H9 (cell line): ENCODE measurements around the gene DAZ1. TPM values are rescaled to one million over a fixed set of nuclear protein-coding genes. Genes with fewer than 3 reads are reported as not detected.
"Not testable (repeated sequence)": the region's sequence is repeated elsewhere in the genome, so short reads cannot be mapped to it uniquely, and the experiment has no call there.

ENCODE experiments used
- DNase-seq: peaks from one replicate; pipeline ENCODE4 v3.0.0-alpha.2; 2017
- H2AFZ ChIP-seq: one replicate; pipeline ENCODE4 v1.6.1; 2013; ENCODE audit warnings: mild to moderate bottlenecking, low read length, control low read depth, moderate library complexity
- H2AK5ac ChIP-seq: 2 replicates; pipeline ENCODE4 v1.6.1; 2013; ENCODE audit warnings: low read length, control low read depth, mixed read lengths; ENCODE audit not compliant: insufficient read length
- H2BK120ac ChIP-seq: one replicate; pipeline ENCODE4 v1.6.1; 2013; ENCODE audit warnings: low read depth, mild to moderate bottlenecking, low read length, control low read depth, inconsistent platforms; ENCODE audit not compliant: poor library complexity, severe bottlenecking
- H2BK12ac ChIP-seq: 2 replicates; pipeline ENCODE4 v1.6.1; 2013; ENCODE audit warnings: low read length, control low read depth, mixed read lengths, low read depth; ENCODE audit not compliant: insufficient read length
- H2BK15ac ChIP-seq: 2 replicates; pipeline ENCODE4 v1.6.1; 2013; ENCODE audit warnings: low read depth, low read length, control low read depth
- H2BK20ac ChIP-seq: one replicate; pipeline ENCODE4 v1.6.1; 2013; ENCODE audit warnings: low read depth, mild to moderate bottlenecking, low read length, control low read depth, inconsistent platforms; ENCODE audit not compliant: poor library complexity, severe bottlenecking
- H2BK5ac ChIP-seq: 2 replicates; pipeline ENCODE4 v1.6.1; 2013; ENCODE audit warnings: low read length, control low read depth, mixed read lengths; ENCODE audit not compliant: insufficient read length
- H3K14ac ChIP-seq: 2 replicates; pipeline ENCODE4 v1.6.1; 2013; ENCODE audit warnings: low read length, control low read depth; ENCODE audit not compliant: insufficient read depth
- H3K18ac ChIP-seq: 2 replicates; pipeline ENCODE4 v1.6.1; 2013; ENCODE audit warnings: low read depth, mild to moderate bottlenecking, mixed read lengths, low read length, control low read depth; ENCODE audit not compliant: insufficient read length
- H3K23ac ChIP-seq: 2 replicates; pipeline ENCODE4 v1.6.1; 2013; ENCODE audit warnings: low read length, control low read depth, mixed read lengths, low read depth; ENCODE audit not compliant: insufficient read length
- H3K23me2 ChIP-seq: 2 replicates; pipeline ENCODE4 v1.6.1; 2013; ENCODE audit warnings: low read depth, mild to moderate bottlenecking, mixed read lengths, low read length, control low read depth; ENCODE audit not compliant: insufficient read length, poor library complexity, severe bottlenecking
- H3K27ac ChIP-seq: 2 replicates; pipeline ENCODE4 v1.5.1; 2013; ENCODE audit warnings: low read length, control low read depth, mixed read lengths, low read depth; ENCODE audit not compliant: insufficient read length
- H3K27me3 ChIP-seq: 2 replicates; pipeline ENCODE4 v1.6.1; 2013; ENCODE audit warnings: low read length, control low read depth, inconsistent platforms; ENCODE audit not compliant: insufficient read depth
- H3K4ac ChIP-seq: 2 replicates; pipeline ENCODE4 v1.6.1; 2013; ENCODE audit warnings: low read depth, mild to moderate bottlenecking, control low read depth, inconsistent platforms, low read length, moderate library complexity
- H3K4me1 ChIP-seq: 2 replicates; pipeline ENCODE4 v1.6.1; 2013; ENCODE audit warnings: low read length, control low read depth, inconsistent platforms; ENCODE audit not compliant: insufficient read depth
- H3K4me2 ChIP-seq: 2 replicates; pipeline ENCODE4 v1.6.1; 2013; ENCODE audit warnings: low read length, control low read depth, mixed read lengths; ENCODE audit not compliant: insufficient read length, insufficient read depth
- H3K56ac ChIP-seq: 2 replicates; pipeline ENCODE4 v1.6.1; 2013; ENCODE audit warnings: low read depth, mild to moderate bottlenecking, mixed read lengths, low read length, control low read depth; ENCODE audit not compliant: insufficient read length
- H3K79me1 ChIP-seq: 2 replicates; pipeline ENCODE4 v1.6.1; 2013; ENCODE audit warnings: low read depth, mild to moderate bottlenecking, moderate library complexity, low read length, control low read depth, inconsistent platforms; ENCODE audit not compliant: insufficient read depth, poor library complexity, severe bottlenecking
- H3K79me2 ChIP-seq: 2 replicates; pipeline ENCODE4 v1.6.1; 2013; ENCODE audit warnings: low read length, control low read depth, inconsistent platforms; ENCODE audit not compliant: insufficient read depth
- H3K9ac ChIP-seq: 2 replicates; pipeline ENCODE4 v1.6.1; 2013; ENCODE audit warnings: low read length, control low read depth, mixed read lengths; ENCODE audit not compliant: insufficient read length; ENCODE audit errors: extremely low read depth
- H3K9me3 ChIP-seq: one replicate; pipeline ENCODE4 v1.6.1; 2013; ENCODE audit warnings: low read depth, low read length, inconsistent platforms; ENCODE audit not compliant: control insufficient read depth
- H3T11ph ChIP-seq: one replicate; pipeline ENCODE4 v1.6.1; 2013; ENCODE audit warnings: mild to moderate bottlenecking, low read length, control low read depth, inconsistent platforms
- H4K20me1 ChIP-seq: one replicate; pipeline ENCODE4 v1.6.1; 2013; ENCODE audit not compliant: control insufficient read depth, insufficient read length, insufficient read depth
- H4K5ac ChIP-seq: 2 replicates; pipeline ENCODE4 v1.6.1; 2013; ENCODE audit warnings: low read depth, mild to moderate bottlenecking, mixed read lengths, low read length, control low read depth; ENCODE audit not compliant: insufficient read length
- H4K8ac ChIP-seq: replicated peaks from 2 replicates; pipeline ENCODE4 v1.6.1; 2013; ENCODE audit warnings: low read length, control low read depth, mixed read lengths, low read depth; ENCODE audit not compliant: insufficient read length
- H4K91ac ChIP-seq: 2 replicates; pipeline ENCODE4 v1.6.1; 2013; ENCODE audit warnings: low read depth, mild to moderate bottlenecking, moderate library complexity, mixed read lengths, low read length, control low read depth; ENCODE audit not compliant: insufficient read length
- H3K27ac Mint-ChIP-seq, 3 experiments: 2 replicates in 2 of 3; 3 replicates in 1 of 3; pipeline ENCODE4 v1.8.0; 2020 to 2021; ENCODE audit warnings: mixed read lengths in 3 of 3, mild to moderate bottlenecking in 1 of 3, moderate library complexity in 1 of 3
- H3K27me3 Mint-ChIP-seq: 2 replicates; pipeline ENCODE4 v1.8.0; 2021; ENCODE audit warnings: low read depth, mild to moderate bottlenecking, moderate library complexity, mixed read lengths
- H3K36me3 Mint-ChIP-seq, 3 experiments: 2 replicates in 2 of 3; 3 replicates in 1 of 3; pipeline ENCODE4 v1.8.0; 2020 to 2021; ENCODE audit warnings: low read depth in 3 of 3, mixed read lengths in 3 of 3; ENCODE audit not compliant: insufficient read depth in 1 of 3
- H3K4me1 Mint-ChIP-seq, 2 experiments: 2 replicates each; pipeline ENCODE4 v1.8.0; 2020; ENCODE audit warnings: mixed read lengths in 2 of 2
- H3K4me3 Mint-ChIP-seq, 2 experiments: 2 replicates in 1 of 2; 3 replicates in 1 of 2; pipeline ENCODE4 v1.8.0; 2020 to 2021; ENCODE audit warnings: mild to moderate bottlenecking in 2 of 2, mixed read lengths in 2 of 2, moderate library complexity in 1 of 2
- H3K9me3 Mint-ChIP-seq, 2 experiments: 2 replicates in 1 of 2; 3 replicates in 1 of 2; pipeline ENCODE4 v1.8.0; 2020; ENCODE audit warnings: mild to moderate bottlenecking in 2 of 2, mixed read lengths in 2 of 2, moderate library complexity in 1 of 2
- WGBS: extraction: QIAGEN DNeasy Blood & Tissue Kit; methylation state at CpG from one replicate; pipeline ENCODE4 v1.1.7; 2013; ENCODE audit warnings: missing lambda C conversion rate, low lambda C conversion rate, mixed read lengths; ENCODE audit not compliant: insufficient read length; ENCODE audit errors: extremely low coverage; 5-methylcytosine and 5-hydroxymethylcytosine counted together
- total RNA-seq: library from RNA; stranded (reverse); gene quantifications from 2 replicates; pipeline ENCODE4 v1.2.1, GENCODE V29; 2021

Gene DAZ1
- total RNA-seq, 1 experiment from 2014 or later: not detected

- not testable (repeated sequence) for H3K18ac ChIP-seq, H4K20me1 ChIP-seq, H3K4me2 ChIP-seq, H3K4ac ChIP-seq, H3K27ac ChIP-seq, H3K4me3 Mint-ChIP-seq, H4K8ac ChIP-seq, H3K4me1 ChIP-seq, H2BK15ac ChIP-seq, H3K27me3 Mint-ChIP-seq, H4K5ac ChIP-seq, H3K9ac ChIP-seq, H3K79me1 ChIP-seq, DNase-seq, H2AK5ac ChIP-seq, H3K9me3 Mint-ChIP-seq, H3T11ph ChIP-seq, H3K56ac ChIP-seq, H2BK5ac ChIP-seq, H3K36me3 Mint-ChIP-seq, H3K14ac ChIP-seq, H3K79me2 ChIP-seq, H2BK12ac ChIP-seq, H3K9me3 ChIP-seq, H3K23me2 ChIP-seq, H3K23ac ChIP-seq, H2BK20ac ChIP-seq, H2BK120ac ChIP-seq, H3K27me3 ChIP-seq, H4K91ac ChIP-seq, H2AFZ ChIP-seq, H3K4me1 Mint-ChIP-seq, H3K27ac Mint-ChIP-seq
- WGBS: no CpG with 5 or more reads among the region's 4 CpGs
Measured at GRCh38 chrY:23210681-23211080, 11.9 kb upstream of the DAZ1 start.

GRCh38 chrY:23209802-23210495 is 11.1 kb upstream of the DAZ1 start:
- not testable (repeated sequence) for H3K4me2 ChIP-seq, H2BK5ac ChIP-seq, H3K56ac ChIP-seq, H3K36me3 Mint-ChIP-seq, DNase-seq, H2BK120ac ChIP-seq, H3K9me3 ChIP-seq, H2BK15ac ChIP-seq, H4K20me1 ChIP-seq, H3K9me3 Mint-ChIP-seq, H4K8ac ChIP-seq, H3K18ac ChIP-seq, H3K9ac ChIP-seq, H3K23ac ChIP-seq, H2BK12ac ChIP-seq, H3K79me1 ChIP-seq, H3K27ac Mint-ChIP-seq, H3K4me1 ChIP-seq, H3K14ac ChIP-seq, H3K4me3 Mint-ChIP-seq, H3T11ph ChIP-seq, H4K91ac ChIP-seq, H2AK5ac ChIP-seq, H2AFZ ChIP-seq, H3K27ac ChIP-seq, H3K27me3 Mint-ChIP-seq, H3K79me2 ChIP-seq, H2BK20ac ChIP-seq, H3K4me1 Mint-ChIP-seq, H4K5ac ChIP-seq, H3K27me3 ChIP-seq, H3K23me2 ChIP-seq, H3K4ac ChIP-seq
- WGBS: no CpG with 5 or more reads among the region's 4 CpGs
